Smooth muscle cell (in vitro differentiated cells): ENCODE measurements around the gene ATXN8OS. TPM values are rescaled to one million over a fixed set of nuclear protein-coding genes. Genes with fewer than 3 reads are reported as not detected.

ENCODE experiments used
- DNase-seq: peaks from one replicate; lab custom pipeline; 2025; ENCODE audit not compliant: unreplicated experiment; lab: John Stamatoyannopoulos, UW
- H2AFZ ChIP-seq: fragments of 200-600 bp; sonication (generic); 2 replicates; pipeline ENCODE4 v1.6.0; 2016; ENCODE audit warnings: antibody characterized with exemption, low read depth, mild to moderate bottlenecking
- H3F3A ChIP-seq: fragments of 200-600 bp; sonication (generic); 2 replicates; pipeline ENCODE4 v1.6.0; 2017; ENCODE audit warnings: antibody characterized with exemption, low read depth
- H3K27ac ChIP-seq: fragments of 200-600 bp; sonication (generic); 2 replicates; pipeline ENCODE4 v1.5.1; 2016; ENCODE audit warnings: low read depth, mild to moderate bottlenecking
- H3K27me3 ChIP-seq: fragments of 200-600 bp; sonication (generic); 2 replicates; pipeline ENCODE4 v1.6.1; 2016; ENCODE audit warnings: low read depth, mild to moderate bottlenecking
- H3K36me3 ChIP-seq: fragments of 200-600 bp; sonication (generic); 2 replicates; pipeline ENCODE4 v1.5.1; 2016; ENCODE audit warnings: low read depth
- H3K4me1 ChIP-seq: fragments of 200-600 bp; sonication (generic); 2 replicates; pipeline ENCODE4 v1.5.1; 2016; ENCODE audit warnings: low read depth
- H3K4me2 ChIP-seq: fragments of 200-600 bp; sonication (generic); 2 replicates; pipeline ENCODE4 v1.6.0; 2016; ENCODE audit warnings: mild to moderate bottlenecking
- H3K4me3 ChIP-seq: fragments of 200-600 bp; sonication (generic); 2 replicates; pipeline ENCODE4 v1.5.1; 2016; ENCODE audit warnings: mild to moderate bottlenecking
- H3K79me2 ChIP-seq: fragments of 200-600 bp; sonication (generic); 2 replicates; pipeline ENCODE4 v1.6.0; 2016; ENCODE audit warnings: low read depth, mild to moderate bottlenecking
- H3K9ac ChIP-seq: fragments of 200-600 bp; sonication (generic); 2 replicates; pipeline ENCODE4 v1.6.0; 2016; ENCODE audit warnings: low read depth
- H3K9me3 ChIP-seq: fragments of 200-600 bp; sonication (generic); replicated peaks from 2 replicates; pipeline ENCODE4 v1.5.1; 2016; ENCODE audit warnings: low read depth
- H4K20me1 ChIP-seq: fragments of 200-600 bp; sonication (generic); 2 replicates; pipeline ENCODE4 v1.6.0; 2016; ENCODE audit warnings: low read depth
- CTCF ChIP-seq: fragments of 200-600 bp; sonication (generic); IDR thresholded peaks from 2 replicates; pipeline ENCODE4 v1.5.1; 2017; ENCODE audit warnings: borderline replicate concordance, mild to moderate bottlenecking, antibody characterized with exemption; ENCODE audit not compliant: insufficient read depth, poor library complexity, severe bottlenecking
- WGBS: methylation state at CpG from one replicate; pipeline ENCODE4 v1.1.7; 2016; ENCODE audit warnings: low lambda C conversion rate; 5-methylcytosine and 5-hydroxymethylcytosine counted together
- polyA plus RNA-seq: library from polyadenylated mRNA; unstranded; fragments of >200 nt; fragmentation: Nextera tagmentation; extraction: Ambion mirVana; gene quantifications from 2 replicates; pipeline ENCODE4 v1.2.1, GENCODE V29; 2016
- total RNA-seq: library from RNA; depleted of rRNA; stranded (reverse); fragments of >200 nt; gene quantifications from 2 replicates; pipeline ENCODE4 v1.2.3, GENCODE V29; 2014

The ATXN8OS gene
- total and polyA plus RNA-seq, 2 experiments from 2014 or later = not detected

- H3K27ac ChIP-seq = no peak overlapping the region
- TF ChIP-seq CTCF = no peak
- H3K36me3 ChIP-seq = no peaks in the 10 kb centered on the region
- no peaks in the 10 kb centered on the region for H3K27me3 ChIP-seq
- H3K79me2 ChIP-seq = no peaks in the 10 kb centered on the region
- H3K9me3 ChIP-seq = no peaks in the 10 kb centered on the region
- no peak for DNase-seq
- H2AFZ ChIP-seq = no peak overlapping the region
- H3K4me2 ChIP-seq = no peak overlapping the region
- H3K4me3 ChIP-seq = no peak overlapping the region
- no peaks in the 10 kb centered on the region for H4K20me1 ChIP-seq
- no peaks in the 10 kb centered on the region for H3K4me1 ChIP-seq
- WGBS = 54% methylated on average over 2 of the region's 2 CpGs
- no peak overlapping the region for H3K9ac ChIP-seq
- H3F3A ChIP-seq = no peaks in the 10 kb centered on the region
Observed at GRCh38 chr13:70088926-70089325, 18.7 kb upstream of the ATXN8OS start.

GRCh38 chr13:70090036-70090723, 17.4 kb upstream of the ATXN8OS start:
- no peak overlapping the region for H3K9ac ChIP-seq
- no peaks in the 10 kb centered on the region for H3K79me2 ChIP-seq
- no peaks in the 10 kb centered on the region for H3K4me1 ChIP-seq
- DNase-seq = no peak
- no peaks in the 10 kb centered on the region for H3F3A ChIP-seq
- H3K36me3 ChIP-seq = no peaks in the 10 kb centered on the region
- WGBS = 81% methylated on average over 2 of the region's 2 CpGs
- no peak overlapping the region for H3K4me3 ChIP-seq
- H3K27ac ChIP-seq = no peak overlapping the region
- no peak overlapping the region for H2AFZ ChIP-seq
- no peaks in the 10 kb centered on the region for H4K20me1 ChIP-seq
- H3K9me3 ChIP-seq = no peaks in the 10 kb centered on the region
- no peaks in the 10 kb centered on the region for H3K27me3 ChIP-seq
- no peak for TF ChIP-seq CTCF
- no peak overlapping the region for H3K4me2 ChIP-seq

- TF ChIP-seq CTCF = peak; percentile 55
- H3K9ac ChIP-seq = no peak overlapping the region
- 47% methylated on average over 1 of the region's 1 CpG for WGBS
- no peaks in the 10 kb centered on the region for H3F3A ChIP-seq
- peaks cover 12% of the 10 kb centered on the region for H3K27me3 ChIP-seq
- no peaks in the 10 kb centered on the region for H3K79me2 ChIP-seq
- no peak for DNase-seq
- H4K20me1 ChIP-seq = no peaks in the 10 kb centered on the region
- H3K36me3 ChIP-seq = no peaks in the 10 kb centered on the region
- H2AFZ ChIP-seq = no peak overlapping the region
- H3K27ac ChIP-seq = no peak overlapping the region
- no peaks in the 10 kb centered on the region for H3K4me1 ChIP-seq
- H3K4me3 ChIP-seq = no peak overlapping the region
- no peaks in the 10 kb centered on the region for H3K9me3 ChIP-seq
- no peak overlapping the region for H3K4me2 ChIP-seq
Observed at GRCh38 chr13:70098669-70099068, 9.0 kb upstream of the ATXN8OS start.

- no peaks in the 10 kb centered on the region for H3K9me3 ChIP-seq
- no peak overlapping the region for H3K4me3 ChIP-seq
- peaks cover 68% of the 10 kb centered on the region for H3K27me3 ChIP-seq
- TF ChIP-seq CTCF = no peak
- H3K27ac ChIP-seq = no peak overlapping the region
- no peaks in the 10 kb centered on the region for H3K79me2 ChIP-seq
- H3K9ac ChIP-seq = no peak overlapping the region
- DNase-seq = no peak
- no peaks in the 10 kb centered on the region for H4K20me1 ChIP-seq
- no peak overlapping the region for H3K4me2 ChIP-seq
- no peaks in the 10 kb centered on the region for H3K36me3 ChIP-seq
- no peak overlapping the region for H2AFZ ChIP-seq
- no peaks in the 10 kb centered on the region for H3F3A ChIP-seq
- peaks cover 6% of the 10 kb centered on the region for H3K4me1 ChIP-seq
Observed at GRCh38 chr13:70104481-70104880, 3.1 kb upstream of the ATXN8OS start.
